ENCODE measurements around the gene MSL1.
"Not testable (repeated sequence)": the region's sequence is repeated elsewhere in the genome, so short reads cannot be mapped to it uniquely, and the experiment has no call there.

MSL1 gene

DNA sequence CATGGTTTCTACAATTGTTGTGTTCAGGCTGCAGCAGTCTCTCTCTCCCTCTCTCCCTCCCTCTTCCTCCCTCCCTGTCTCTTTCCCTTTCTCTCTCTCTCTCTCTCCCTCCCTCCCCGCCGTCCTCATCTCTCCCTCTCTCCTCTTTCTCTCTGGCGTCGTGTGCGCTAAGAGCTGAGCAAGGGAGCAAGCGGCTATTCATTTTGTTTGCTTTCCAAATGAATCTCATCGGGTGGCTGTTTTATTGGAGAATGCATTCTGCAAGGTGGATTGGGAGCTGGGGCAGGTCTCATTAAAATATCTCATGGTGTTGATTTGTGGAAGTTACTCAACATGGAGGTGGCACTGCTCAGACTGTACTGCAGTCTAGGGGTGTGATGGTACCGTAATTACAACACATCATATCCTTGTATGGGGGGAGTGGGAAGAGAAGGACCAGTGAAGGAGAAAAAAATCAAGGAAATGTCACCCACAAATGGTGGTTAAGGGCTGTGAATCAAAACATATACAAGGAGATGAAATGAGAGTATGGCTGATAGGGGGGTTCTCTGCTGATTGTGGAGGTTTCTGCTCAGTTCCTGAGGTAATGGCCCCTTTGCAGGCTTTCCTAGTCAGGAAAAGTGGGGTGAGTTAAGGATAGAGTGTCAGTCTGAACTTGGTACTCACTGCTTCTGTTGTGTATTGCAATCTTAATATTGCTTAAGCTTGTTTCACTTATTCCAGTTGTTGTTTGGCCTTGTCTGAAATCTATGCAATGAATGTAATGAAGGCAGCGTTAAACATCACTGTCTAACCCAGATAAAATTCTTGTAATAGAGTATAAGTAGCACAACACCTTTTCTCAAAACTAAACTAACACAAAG is 2.7 kb downstream of the MSL1 start:
- no peak for DNase-seq (ENCODE audit: low read depth, low spot score)

DNA sequence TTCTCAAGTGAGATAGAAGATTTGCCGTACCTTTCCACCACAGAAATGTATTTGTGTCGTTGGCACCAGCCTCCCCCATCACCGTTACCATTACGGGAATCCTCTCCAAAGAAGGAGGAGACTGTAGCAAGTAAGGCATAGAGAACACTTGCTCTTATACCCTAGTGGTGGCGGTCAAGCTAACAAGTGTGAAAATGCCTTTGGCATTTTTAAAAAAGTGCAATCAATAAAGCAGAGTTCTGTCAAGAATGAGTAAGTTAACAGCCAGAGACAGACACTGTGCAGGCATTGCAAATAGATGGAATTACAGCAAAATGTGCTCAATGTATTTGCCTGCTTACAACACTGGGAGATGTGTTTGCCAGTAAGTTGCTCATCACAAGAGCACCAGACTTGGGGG is 7.7 kb downstream of the MSL1 start:
- DNase-seq (ENCODE audit: low read depth, low spot score): no peak

DNA sequence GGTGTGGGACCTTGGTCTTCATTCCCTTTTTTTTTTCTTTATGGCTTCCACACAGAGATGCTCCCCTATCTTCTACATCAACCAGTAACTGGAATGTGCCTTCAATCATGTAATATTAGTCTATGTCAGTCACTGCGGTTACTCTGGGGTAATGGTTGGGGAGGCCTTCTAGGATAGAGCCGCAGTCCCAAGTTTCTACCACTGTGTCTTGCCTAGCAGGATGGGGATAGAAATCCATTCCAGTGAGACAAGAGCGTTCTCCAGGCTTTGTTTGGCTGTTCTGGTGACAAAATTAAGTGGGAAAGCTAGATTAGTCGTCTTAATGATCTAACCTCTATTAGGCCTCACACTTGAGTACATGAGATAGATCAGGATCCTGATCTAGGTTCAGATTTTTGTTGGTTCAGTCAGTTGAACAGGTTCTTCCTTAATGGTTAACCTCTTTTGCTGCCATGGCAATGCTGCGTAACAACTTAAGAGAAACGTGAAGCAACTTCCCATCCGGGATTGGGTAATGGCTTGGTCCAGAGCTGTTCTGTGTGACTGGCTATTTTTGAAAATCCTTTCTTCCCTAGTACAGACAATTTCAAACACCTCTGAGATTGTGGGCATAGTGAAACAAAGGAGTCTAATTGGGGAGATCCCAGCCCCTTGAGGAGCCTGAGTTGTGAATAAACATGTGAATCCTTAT is 8.7 kb downstream of the MSL1 start:
- no peak for DNase-seq (ENCODE audit: low read depth, low spot score)

DNA sequence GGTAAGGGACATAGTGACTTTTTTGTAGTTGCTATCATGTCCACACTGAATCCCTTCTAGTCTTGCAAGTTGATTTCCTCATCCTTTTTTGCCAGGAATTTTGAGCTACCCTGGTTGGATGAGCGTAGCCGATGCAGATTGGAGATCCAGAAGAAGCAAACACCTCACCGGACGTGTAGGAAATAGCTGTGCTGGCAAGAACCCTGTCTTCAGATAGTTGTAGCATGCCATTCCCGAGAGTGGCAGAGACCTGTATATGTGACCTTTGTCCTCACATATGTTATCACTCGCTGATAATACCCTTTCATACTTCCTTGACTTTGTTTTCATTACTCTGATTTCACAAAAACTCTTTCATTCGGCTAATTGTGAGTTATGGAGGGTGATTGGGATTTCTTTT is 12.4 kb downstream of the MSL1 start:
- no peak for DNase-seq (ENCODE audit: low read depth, low spot score)

DNA sequence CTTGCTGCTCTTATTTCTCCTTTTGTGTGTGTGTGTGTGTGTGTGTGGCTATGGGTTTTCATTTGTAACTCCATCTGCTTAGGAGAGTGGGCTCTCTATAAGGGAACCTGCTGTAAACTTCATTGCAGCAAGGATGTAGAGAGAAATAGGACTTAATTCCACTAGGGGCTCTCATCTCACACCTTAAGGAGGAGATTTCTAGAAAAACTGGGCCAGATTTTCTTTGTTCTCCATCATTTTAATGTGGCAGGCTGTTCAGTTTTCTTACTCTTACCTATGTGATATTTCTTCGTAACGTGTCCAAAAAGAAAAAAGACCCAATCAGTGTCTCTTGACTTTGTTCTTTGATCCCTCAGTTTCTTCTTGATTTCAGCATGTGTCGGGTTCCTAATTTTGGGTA is 14.0 kb downstream of the MSL1 start:
- DNase-seq (ENCODE audit: low read depth, low spot score): no peak

DNA sequence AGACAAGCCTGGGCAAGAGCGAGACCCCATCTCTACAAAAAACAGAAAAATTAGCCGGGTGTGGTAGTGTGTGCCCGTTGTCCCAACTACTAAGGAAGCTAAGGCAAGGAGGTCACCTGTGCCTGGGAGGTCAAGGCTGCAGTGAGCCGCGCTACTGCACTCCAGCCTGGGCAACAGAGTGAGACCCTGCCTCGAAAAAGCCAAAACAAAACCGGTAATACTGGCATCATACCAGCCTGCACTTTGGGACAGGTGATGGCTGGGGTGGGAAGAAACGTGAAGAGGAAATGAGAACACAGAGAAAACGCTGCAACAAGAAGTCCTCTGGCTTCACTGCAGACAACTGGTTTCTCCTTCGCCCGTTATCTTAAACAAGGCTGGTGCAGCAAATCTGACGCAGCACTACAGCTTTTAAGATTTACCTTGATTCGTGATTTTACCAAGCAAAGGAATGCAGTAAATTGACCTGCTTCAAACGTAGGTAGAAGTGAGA is 17.8 kb downstream of the MSL1 start:
- DNase-seq (ENCODE audit: low read depth, low spot score): no peak

DNA sequence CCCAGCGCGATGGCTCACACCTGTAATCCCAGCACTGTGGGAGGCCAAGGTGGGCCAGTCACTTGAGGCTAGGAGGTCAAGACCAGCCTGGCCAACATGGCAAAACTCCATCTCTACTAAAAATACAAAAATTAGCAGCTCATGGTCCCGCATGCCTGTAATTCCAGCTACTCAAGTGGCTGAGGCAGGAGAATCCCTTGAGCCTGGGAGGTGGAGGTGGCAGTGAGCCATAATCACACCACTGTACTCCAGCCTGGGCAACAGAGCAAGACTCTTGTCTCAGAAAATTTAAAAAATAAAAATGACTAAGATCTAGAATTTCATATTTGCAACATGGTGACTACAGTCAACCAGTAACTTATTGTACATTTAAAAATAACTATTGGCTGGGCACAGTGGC is 21.4 kb downstream of the MSL1 start:
- DNase-seq (ENCODE audit: low read depth, low spot score): not testable (repeated sequence)

DNA sequence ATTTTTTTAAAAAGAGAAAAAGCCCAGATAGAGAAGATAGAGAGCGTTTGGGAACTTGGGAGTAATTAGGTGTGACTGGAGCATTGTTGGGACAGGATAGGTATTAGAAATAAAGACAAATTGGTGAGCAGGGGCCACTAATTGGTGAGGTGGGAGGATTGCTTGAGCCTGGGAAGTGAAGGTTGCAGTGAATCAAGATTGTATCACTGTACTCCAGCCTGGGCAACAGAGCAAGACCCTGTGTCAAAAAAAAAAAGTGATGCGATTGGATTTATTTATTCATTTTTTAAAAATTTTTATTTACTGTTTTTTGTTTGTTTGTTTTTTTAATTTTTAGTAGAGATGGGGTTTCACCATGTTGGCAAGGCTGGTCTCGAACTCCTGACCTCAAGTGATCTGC is 23.7 kb downstream of the MSL1 start:
- DNase-seq (ENCODE audit: low read depth, low spot score): no peak

DNA sequence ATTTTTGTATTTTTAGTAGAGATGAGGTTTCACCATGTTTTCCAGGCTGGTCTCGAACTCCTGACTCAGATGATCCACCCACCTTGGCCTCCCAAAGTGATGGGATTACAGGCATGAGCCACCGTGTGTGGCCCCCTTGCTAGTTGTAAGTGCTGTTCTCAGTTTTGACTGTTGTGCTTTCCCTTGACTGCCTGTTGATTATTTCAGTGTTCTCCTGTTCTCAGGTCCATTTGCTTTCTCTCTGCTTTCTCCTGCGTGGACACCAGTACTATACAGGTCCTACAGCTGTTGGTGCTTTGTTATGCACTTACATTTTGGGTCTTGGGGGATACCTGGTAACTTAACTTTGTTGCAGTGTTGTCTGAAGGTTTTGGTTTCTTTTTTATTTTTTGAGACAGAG is 26.8 kb downstream of the MSL1 start:
- DNase-seq (ENCODE audit: low read depth, low spot score): no peak

DNA sequence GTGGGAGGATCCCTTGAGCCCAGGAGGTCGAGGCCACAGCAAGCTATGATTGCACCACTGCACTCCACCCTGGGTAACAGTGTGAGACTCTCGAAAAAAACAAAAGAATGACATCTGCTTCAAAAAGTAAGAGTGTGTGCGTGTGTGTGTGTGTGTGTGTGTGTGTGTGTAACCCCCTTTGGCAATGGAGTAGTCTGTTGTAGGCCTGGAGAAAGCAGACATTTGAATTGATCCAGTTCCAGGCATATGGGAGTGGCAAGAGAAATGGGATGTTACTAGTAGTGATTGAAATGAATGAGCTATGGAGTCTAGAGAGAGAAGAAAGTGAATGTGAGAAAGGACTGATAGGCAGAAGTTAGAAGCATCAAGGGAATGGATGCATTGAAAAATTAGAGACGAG is 28.5 kb downstream of the MSL1 start:
- no peak for DNase-seq (ENCODE audit: low read depth, low spot score)

DNA sequence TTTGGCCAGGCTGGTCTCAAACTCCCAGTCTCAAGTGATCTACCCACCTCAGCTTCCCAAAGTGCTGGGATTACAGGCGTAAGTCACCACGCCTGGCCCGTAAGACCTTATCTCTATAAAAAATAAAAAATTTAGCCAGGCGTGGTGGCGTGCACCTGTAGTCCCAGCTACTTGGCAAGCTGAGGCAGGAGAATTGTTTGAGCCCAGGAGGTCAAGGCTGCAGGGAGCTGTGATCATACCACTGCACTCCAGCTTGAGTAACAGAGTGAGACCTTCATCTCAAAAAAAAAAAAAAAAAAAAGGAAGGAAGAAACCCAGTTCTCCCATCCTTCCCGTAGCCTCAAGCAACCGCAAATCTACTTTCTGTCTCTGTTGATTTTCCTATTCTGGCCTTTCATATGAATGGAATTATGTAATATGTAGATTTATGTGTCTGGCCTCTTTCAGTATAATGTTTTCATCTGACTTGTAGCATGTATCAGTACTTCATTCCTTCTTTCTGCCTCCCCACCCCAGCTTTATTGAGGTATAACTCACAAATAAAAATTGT is 29.7 kb downstream of the MSL1 start:
- no peak for DNase-seq (ENCODE audit: low read depth, low spot score)

DNA sequence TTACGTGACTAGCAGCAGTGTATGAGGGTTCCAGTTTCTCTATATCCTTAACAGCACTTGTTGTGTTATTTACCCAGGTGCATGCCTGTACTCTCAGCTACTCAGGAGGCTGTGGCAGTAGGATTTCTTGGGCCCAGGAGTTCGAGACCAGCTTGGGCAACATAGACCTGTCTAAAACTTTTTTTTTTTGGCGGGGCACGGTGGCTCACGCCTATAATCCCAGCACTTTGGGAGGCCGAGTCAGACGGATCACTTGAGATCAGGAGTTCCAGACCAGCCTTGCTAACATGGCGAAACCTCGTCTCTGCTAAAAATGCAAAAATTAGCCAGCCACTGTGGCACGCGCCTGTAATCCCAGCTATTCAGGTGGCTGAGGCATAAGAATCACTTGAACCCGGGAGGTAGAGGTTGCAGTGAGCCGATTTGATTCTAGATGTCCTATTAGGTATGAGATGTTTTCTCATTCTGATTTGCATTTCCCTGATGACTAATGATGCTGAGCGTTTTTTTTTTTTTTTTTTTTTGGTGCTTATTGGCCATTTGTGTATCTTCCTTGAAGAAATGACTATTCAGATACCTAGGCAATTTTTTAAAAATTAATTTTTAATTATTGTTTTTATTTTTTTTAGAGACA is 31.9 kb downstream of the MSL1 start:
- DNase-seq (ENCODE audit: low read depth, low spot score): no peak

DNA sequence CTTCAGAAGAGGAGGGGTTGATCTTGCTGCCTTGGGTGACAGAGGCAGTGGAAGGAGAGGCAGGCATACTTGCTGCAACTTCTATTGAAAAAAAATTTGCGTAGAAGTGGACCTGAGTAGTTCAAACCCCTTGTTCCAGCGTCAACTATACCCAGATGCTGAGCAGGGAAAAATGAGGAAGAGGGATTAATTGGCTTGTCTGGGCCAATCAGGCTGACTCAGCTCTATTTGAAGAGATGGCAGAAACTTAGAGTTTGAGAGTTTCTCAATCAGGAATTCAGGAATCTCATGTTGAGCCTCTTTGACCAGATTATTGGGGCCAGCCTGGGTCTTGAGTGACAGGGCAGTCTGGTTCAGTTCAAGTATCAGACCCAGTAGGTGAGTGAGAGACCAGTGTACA is 36.2 kb downstream of the MSL1 start:
- DNase-seq (ENCODE audit: low read depth, low spot score): no peak

DNA sequence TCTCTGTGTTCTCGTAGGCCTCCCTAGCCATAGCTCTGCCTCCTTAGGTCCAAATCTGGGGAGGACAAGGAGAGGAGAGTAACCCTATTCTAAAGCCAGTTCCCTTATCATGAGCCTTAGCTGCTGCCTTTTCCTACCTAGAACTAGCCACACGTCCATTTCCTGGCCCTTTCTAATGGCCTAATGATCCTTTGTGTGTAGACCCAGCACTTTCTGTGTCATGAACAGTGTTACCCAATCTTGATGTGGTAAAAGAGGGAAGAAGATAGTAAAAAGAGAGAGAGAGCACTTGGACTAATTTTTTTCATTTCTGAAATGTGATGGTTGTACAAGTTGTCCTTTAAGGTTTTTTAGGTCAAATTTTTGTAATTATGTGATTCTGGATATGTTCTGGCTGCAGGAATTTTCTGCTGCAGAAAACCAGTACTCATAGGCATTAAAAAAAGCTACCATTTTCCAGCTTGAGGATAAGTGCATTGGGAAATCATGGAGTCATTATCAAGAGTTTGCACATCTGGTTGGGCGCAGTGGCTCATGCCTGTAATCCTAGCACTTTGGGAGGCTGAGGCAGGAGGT is 36.8 kb downstream of the MSL1 start:
- no peak for DNase-seq (ENCODE audit: low read depth, low spot score)

DNA sequence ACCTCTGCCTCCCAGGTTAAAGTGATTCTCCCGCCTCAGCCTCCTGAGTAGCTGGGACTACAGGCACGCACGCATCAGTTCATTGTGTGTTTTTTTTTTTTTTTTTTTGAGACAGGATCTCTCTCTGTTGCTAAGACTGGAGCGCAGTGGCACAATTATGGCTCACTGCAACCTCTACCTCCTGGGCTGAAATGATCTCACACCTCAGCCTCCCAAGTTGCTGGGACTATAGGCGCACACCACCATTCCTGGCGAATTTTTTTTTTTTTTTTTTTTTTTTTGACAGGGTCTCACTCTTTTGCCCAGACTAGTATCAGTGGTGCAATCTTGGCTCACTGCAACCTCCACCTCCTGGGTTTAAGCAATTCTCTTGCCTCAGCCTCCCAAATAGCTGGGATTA is 37.7 kb downstream of the MSL1 start:
- DNase-seq (ENCODE audit: low read depth, low spot score): no peak

DNA sequence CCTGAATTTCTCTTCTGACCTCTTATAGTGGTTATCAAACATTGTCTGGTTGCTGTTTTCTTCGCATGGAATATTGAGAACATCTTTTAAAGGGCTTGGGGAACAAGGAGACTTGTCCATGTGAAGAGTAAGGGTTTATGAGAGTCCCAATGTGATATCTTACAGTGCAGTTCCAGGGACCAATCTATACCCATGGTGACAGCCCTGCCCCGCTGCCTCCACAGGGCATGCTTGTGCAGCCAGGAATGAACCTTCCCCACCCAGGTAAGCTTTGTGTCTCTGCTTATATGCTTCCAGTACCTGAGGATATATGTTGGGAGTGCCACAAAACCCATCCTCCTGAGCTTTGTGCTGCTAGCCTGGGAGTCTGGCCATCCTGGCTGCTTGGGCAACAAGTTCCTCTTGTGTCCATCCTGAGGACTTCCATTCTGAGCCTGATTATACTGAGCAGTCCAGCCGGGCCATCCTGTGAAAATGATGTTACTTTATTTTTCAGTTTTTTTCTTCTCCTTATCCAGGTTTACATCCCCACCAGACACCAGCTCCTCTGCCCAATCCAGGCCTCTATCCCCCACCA is 46.0 kb downstream of the MSL1 start:
- no peak for DNase-seq (ENCODE audit: low read depth, low spot score)

DNA sequence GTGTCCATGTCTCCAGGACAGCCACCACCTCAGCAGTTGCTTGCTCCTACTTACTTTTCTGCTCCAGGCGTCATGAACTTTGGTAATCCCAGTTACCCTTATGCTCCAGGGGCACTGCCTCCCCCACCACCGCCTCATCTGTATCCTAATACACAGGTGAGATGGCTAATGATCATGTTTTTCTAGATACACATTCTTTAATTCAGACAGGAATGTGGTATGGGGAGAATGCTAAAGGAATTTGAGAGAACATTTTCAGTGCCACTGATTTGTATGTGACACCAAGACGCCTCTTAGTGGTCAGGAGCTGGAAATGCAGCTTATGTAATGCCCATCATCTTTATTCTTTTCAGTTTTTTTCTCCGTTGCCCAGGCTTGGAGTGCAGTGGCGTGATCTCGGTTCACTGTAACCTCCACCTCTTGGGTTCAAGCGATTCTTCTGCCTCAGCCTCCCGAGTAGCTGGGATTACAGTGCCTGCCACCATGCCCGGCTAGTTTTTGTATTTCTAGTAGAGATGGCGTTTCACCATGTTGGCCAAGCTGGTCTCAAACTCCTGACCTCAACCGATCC is 46.6 kb downstream of the MSL1 start:
- no peak for DNase-seq (ENCODE audit: low read depth, low spot score)

DNA sequence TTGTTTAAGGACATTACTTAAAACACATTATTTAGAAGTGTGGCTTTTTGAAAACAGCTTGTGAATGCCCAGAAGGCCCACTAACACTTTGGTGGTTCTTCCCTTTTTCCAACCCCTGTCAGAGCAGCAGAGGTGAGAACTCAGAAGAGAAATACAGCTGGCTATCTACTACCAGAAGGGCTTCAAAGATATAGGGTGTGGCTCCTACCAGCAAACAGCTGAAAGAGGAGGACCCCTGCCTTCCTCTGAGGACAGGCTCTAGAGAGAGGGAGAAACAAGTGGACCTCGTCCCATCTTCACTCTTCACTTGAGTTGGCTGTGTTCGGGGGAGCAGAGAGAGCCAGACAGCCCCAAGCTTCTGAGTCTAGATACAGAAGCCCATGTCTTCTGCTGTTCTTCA is 48.6 kb downstream of the MSL1 start:
- no peak for DNase-seq (ENCODE audit: low read depth, low spot score)

DNA sequence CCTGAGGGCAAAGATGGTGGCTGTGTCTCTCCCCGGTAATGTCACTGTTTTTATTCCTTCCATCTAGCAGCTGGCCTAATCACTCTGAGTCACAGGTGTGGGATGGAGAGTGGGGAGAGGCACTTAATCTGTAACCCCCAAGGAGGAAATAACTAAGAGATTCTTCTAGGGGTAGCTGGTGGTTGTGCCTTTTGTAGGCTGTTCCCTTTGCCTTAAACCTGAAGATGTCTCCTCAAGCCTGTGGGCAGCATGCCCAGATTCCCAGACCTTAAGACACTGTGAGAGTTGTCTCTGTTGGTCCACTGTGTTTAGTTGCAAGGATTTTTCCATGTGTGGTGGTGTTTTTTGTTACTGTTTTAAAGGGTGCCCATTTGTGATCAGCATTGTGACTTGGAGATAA is 50.0 kb downstream of the MSL1 start:
- DNase-seq (ENCODE audit: low read depth, low spot score): no peak

DNA sequence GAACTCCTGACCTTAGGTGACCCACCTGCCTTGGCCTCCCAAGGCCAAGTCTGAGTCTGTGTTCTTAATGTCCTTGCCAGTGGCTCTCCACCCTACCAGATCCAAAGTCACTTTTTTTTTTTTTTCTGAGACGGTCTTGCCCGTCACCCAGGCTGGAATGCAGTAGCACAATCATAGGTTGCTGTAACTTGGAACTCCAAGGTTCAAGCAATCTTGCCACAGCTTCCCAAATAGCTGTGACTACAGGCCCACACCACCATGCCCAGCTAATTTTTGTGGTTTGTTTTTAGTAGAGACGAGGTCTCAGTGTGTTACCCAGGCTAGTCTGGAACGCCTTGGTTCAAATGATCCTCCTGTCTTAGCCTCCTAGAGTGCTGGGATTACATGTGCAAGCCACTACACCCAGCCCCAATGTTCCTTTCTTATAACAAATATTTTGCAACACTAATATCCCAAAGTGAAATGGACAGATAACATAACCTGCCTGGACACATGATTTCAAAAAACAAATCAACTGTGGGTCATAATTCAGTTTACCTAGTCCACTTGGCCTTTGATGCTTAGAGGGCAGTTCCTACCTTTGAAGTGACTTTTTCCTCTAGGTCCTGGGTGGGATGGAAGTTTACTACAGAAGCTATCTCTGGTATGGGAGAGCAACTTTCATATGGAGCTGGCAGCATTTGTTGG is 51.5 kb downstream of the MSL1 start:
- no peak for DNase-seq (ENCODE audit: low read depth, low spot score)

DNA sequence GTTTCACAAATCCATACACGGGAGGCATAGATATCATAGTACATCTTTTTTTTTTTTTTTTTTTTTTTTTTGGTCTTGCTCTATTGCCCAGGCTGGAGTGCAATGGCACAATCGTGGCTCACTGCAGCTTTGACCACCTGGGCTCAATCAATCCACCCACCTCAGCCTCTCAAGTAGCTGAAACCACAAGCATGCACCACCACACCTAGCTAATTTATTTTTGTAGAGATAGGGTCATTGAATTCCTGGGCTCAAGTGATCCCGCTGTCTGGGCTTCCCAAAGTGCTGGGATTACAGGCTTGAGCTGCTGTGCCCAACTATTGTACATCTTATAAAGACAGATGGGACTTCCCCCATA is 52.0 kb downstream of the MSL1 start:
- DNase-seq (ENCODE audit: low read depth, low spot score): no peak

Measured in activated CD4-positive, CD25-positive, alpha-beta regulatory T cell treated with anti-CD3 and anti-CD28 coated beads, Interleukin-2, amount 50 U/mL, for 16 hours (primary cell).